PC-9 (cell line): ENCODE measurements around the gene GLOD4. TPM values are rescaled to one million over a fixed set of nuclear protein-coding genes. Genes with fewer than 3 reads are reported as not detected.
"Not testable (repeated sequence)": the region's sequence is repeated elsewhere in the genome, so short reads cannot be mapped to it uniquely, and the experiment has no call there.

ENCODE experiments used
- BruUV-seq: library from RNA; stranded (reverse); fragments of 400-500 nt; replicated peaks from 2 replicates; lab custom pipeline; 2021; lab: Mats Ljungman, UMichigan
- CTCF ChIA-PET: fragments of 300-600 bp; sonication (Branson Sonifier 250); formaldehyde crosslinking; loops from one replicate; lab custom pipeline; 2022; ENCODE audit warnings: antibody characterized with exemption; lab: Charles Lee
- POLR2A ChIA-PET: fragments of 300-600 bp; sonication (Branson Sonifier 250); formaldehyde crosslinking; loops from one replicate; lab custom pipeline; 2022; ENCODE audit warnings: antibody characterized with exemption; ENCODE audit not compliant: unreplicated experiment; lab: Charles Lee
- DNase-seq, 2 experiments: peaks; one replicate each; pipeline versions ENCODE4 v3.0.0 to v3.0.0-alpha.2; 2015 to 2022; ENCODE audit warnings: mixed read lengths in 1 of 2
- H2AFZ ChIP-seq: fragments of 200-600 bp; sonication (generic); 2 replicates; pipeline ENCODE4 v1.8.1; 2017; ENCODE audit warnings: antibody characterized with exemption
- H3F3A ChIP-seq: fragments of 200-600 bp; sonication (generic); 2 replicates; pipeline ENCODE4 v1.8.1; 2017; ENCODE audit warnings: antibody characterized with exemption, mild to moderate bottlenecking, low read depth; ENCODE audit not compliant: insufficient read depth
- H3K27ac ChIP-seq: fragments of 200-600 bp; sonication (generic); 2 replicates; pipeline ENCODE4 v1.6.1; 2016; ENCODE audit warnings: mixed run types
- H3K27me3 ChIP-seq: fragments of 200-600 bp; sonication (generic); 2 replicates; pipeline ENCODE4 v1.6.1; 2016; ENCODE audit warnings: low read depth, mixed run types; ENCODE audit not compliant: insufficient read depth
- H3K36me3 ChIP-seq: fragments of 200-600 bp; sonication (generic); 2 replicates; pipeline ENCODE4 v1.6.1; 2016; ENCODE audit warnings: low read depth, mixed run types
- H3K4me1 ChIP-seq: fragments of 200-600 bp; sonication (generic); replicated peaks from 2 replicates; pipeline ENCODE4 v1.6.1; 2016; ENCODE audit warnings: mixed run types; ENCODE audit not compliant: insufficient read depth
- H3K4me2 ChIP-seq: fragments of 200-600 bp; sonication (generic); 2 replicates; pipeline ENCODE4 v1.6.1; 2017; ENCODE audit warnings: mixed run types
- H3K4me3 ChIP-seq: fragments of 200-600 bp; sonication (generic); 2 replicates; pipeline ENCODE4 v1.6.1; 2016; ENCODE audit warnings: mixed run types
- H3K79me2 ChIP-seq: fragments of 200-600 bp; sonication (generic); 2 replicates; pipeline ENCODE4 v1.6.1; 2017; ENCODE audit warnings: low read depth, mixed run types
- H3K9me2 ChIP-seq: fragments of 200-600 bp; sonication (generic); 2 replicates; pipeline ENCODE4 v1.8.1; 2017; ENCODE audit warnings: mild to moderate bottlenecking; ENCODE audit not compliant: insufficient read depth
- H3K9me3 ChIP-seq: fragments of 200-600 bp; sonication (generic); 2 replicates; pipeline ENCODE4 v1.8.1; 2016; ENCODE audit warnings: low read depth; ENCODE audit not compliant: insufficient read depth
- H4K20me1 ChIP-seq: fragments of 200-600 bp; sonication (generic); 2 replicates; pipeline ENCODE4 v1.8.1; 2017; ENCODE audit not compliant: insufficient read depth
- CTCF ChIP-seq: fragments of 200-600 bp; sonication (generic); conservative IDR thresholded peaks from 2 replicates; pipeline ENCODE4 v1.6.1; 2017; ENCODE audit warnings: mixed run types, antibody characterized with exemption, mild to moderate bottlenecking, moderate library complexity
- EZH2 ChIP-seq: fragments of 200-600 bp; sonication (generic); IDR thresholded peaks from 2 replicates; pipeline ENCODE4 v1.8.0; 2017; ENCODE audit warnings: antibody characterized with exemption, low read depth
- intact Hi-C: fragments of 100-400 bp; cut with micrococcal nuclease; formaldehyde crosslinking; loops from one replicate; pipeline ENCODE4 v1.10.0; 2022; ENCODE audit not compliant: unreplicated experiment
- total RNA-seq: library from RNA; stranded (reverse); gene quantifications from 2 replicates; pipeline ENCODE4 v1.2.3, GENCODE V29; 2021

The GLOD4 gene
- total RNA-seq, 1 experiment from 2014 or later: 110 TPM

DNA sequence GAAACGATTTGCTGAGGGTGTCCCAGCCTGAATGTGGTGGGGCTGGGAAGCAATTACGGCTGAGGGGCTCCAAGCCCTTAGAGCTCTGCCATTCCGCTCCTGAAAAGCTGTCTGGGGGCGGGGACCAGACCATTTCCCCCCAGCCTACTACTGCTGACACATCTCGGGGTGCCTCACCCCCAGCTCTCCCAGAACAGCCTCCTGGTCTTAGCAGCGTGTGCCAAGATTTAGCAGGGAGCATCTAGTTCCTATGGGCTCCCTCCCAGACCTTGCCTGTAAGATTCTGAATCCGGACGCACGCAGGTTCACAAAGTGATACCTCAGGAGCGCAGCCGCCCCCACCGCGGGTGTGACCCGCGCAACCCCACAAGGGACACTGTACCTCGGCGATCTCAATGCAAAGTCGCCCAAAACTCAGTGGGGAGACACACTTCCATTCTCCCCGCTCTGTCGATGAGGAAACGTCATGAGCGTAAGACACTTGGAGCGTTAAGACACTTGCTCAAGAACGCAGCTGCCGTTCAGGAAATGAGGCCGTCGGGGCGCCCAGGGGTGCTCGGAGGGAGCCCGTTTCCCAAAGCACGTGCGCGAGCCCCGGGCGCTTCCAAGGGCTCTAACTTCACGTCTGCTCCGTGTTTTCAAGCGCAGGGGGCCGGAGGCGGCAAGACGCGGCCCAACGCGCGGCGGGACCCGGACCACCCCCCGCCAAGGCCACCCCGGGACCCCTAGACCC, 30.6 kb downstream of the GLOD4 start:
- no peak for TF ChIP-seq CTCF
- TF ChIP-seq EZH2: no peak
- Histone ChIP-seq H3K36me3 (peaks cover 20% of the 10 kb centered on the region; the same call in 1 of the 2 replicates), H3F3A (peaks cover 15% of the 10 kb centered on the region), H3K9me3 (no peaks in the 10 kb centered on the region; the same call in 1 of the 2 replicates), H3K27ac (peak overlapping the region; percentile 51), H3K9me2 (no peaks in the 10 kb centered on the region), H3K79me2 (peaks cover 53% of the 10 kb centered on the region), H4K20me1 (peaks cover 17% of the 10 kb centered on the region), H3K4me2 (peak overlapping the region; percentile 89), H2AFZ (peak overlapping the region; percentile 100), H3K4me3 (peak overlapping the region; percentile 74), H3K4me1 (peaks cover 18% of the 10 kb centered on the region), H3K27me3 (no peaks in the 10 kb centered on the region)
- DNase-seq: peak in 1 of 2 experiments; percentile 50
- CTCF ChIA-PET: no interaction called here
- intact Hi-C loops: loop anchor here (1.0 to 2.0 kb wide), 2 partner anchors 37 to 339 kb away; partner anchors contain the start of gene VPS53
- TSS peak; percentile 58 for BruUV-seq
- POLR2A ChIA-PET: no interaction called here

- Histone ChIP-seq H3K79me2 (peaks cover 62% of the 10 kb centered on the region), H3K4me2 (peak overlapping the region; percentile 89), H3K4me1 (peaks cover 18% of the 10 kb centered on the region), H3K4me3 (peak overlapping the region; percentile 74), H3K36me3 (peaks cover 29% of the 10 kb centered on the region), H3K9me3 (no peaks in the 10 kb centered on the region; the same call in 1 of the 2 replicates), H3F3A (peaks cover 12% of the 10 kb centered on the region), H3K9me2 (no peaks in the 10 kb centered on the region), H3K27me3 (no peaks in the 10 kb centered on the region), H3K27ac (no peak overlapping the region), H2AFZ (no peak overlapping the region), H4K20me1 (peaks cover 26% of the 10 kb centered on the region)
- ChIA-PET CTCF (interaction anchor here (0.6 kb wide), 1 partner anchor 21 kb away, joined by 3 read pairs; no protein-coding TSS in a partner anchor), POLR2A (interaction anchor here (0.6 kb wide), 1 partner anchor 129 kb away, joined by 5 read pairs; no protein-coding TSS in a partner anchor)
- BruUV-seq: no TSS peak
- intact Hi-C loops: no loop called here
- TF ChIP-seq CTCF: no peak
- TF ChIP-seq EZH2: no peak
- DNase-seq: no peak
Measured at GRCh38 chr17:750431-751037, 31.5 kb downstream of the GLOD4 start.

DNA sequence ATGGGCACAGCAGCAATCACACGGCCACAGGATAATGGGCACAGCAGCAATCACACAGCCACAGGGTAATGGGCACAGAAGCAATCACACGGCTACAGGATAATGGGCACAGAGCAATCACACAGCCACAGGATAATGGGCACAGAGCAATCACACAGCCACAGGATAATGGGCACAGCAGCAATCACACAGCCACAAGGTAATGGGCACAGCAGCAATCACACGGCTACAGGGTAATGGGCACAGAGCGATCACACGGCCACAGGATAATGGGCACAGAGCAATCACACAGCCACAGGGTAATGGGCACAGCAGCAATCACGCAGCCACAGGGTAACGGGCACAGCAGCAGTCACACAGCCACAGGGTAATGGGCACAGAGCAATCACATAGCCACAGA, 32.7 kb downstream of the GLOD4 start:
- Histone ChIP-seq H3K4me1 (peaks cover 18% of the 10 kb centered on the region), H3F3A (peaks cover 10% of the 10 kb centered on the region), H4K20me1 (peaks cover 38% of the 10 kb centered on the region), H3K79me2 (peaks cover 64% of the 10 kb centered on the region), H3K36me3 (peaks cover 41% of the 10 kb centered on the region), H3K4me2 (peak overlapping the region; percentile 89; the same call in 1 of the 2 replicates)
- CTCF ChIA-PET, intact Hi-C loops, DNase-seq, H3K27ac ChIP-seq, POLR2A ChIA-PET, H2AFZ ChIP-seq, H3K4me3 ChIP-seq, H3K27me3 ChIP-seq, H3K9me3 ChIP-seq, BruUV-seq, H3K9me2 ChIP-seq: not testable (repeated sequence)

- Histone ChIP-seq H3K4me1 (peaks cover 18% of the 10 kb centered on the region), H4K20me1 (peaks cover 44% of the 10 kb centered on the region), H3K36me3 (peaks cover 47% of the 10 kb centered on the region), H3K79me2 (peaks cover 71% of the 10 kb centered on the region)
- H3F3A ChIP-seq, H3K9me2 ChIP-seq, DNase-seq, intact Hi-C loops, POLR2A ChIA-PET, H3K27me3 ChIP-seq, H3K4me2 ChIP-seq, H2AFZ ChIP-seq, H3K9me3 ChIP-seq, CTCF ChIA-PET, BruUV-seq, H3K4me3 ChIP-seq, H3K27ac ChIP-seq: not testable (repeated sequence)
Measured at GRCh38 chr17:748604-749003, 33.5 kb downstream of the GLOD4 start.
